ENCODE results near the gene FCHO2.
"Not testable (repeated sequence)": the region's sequence is repeated elsewhere in the genome, so short reads cannot be mapped to it uniquely, and the experiment has no call there.

The FCHO2 gene

GRCh38 chr5:72922422-72922821 is 33.4 kb upstream of the FCHO2 start:
- DNase-seq (ENCODE audit: extremely low read depth, low read depth): no peak
- H3K4me3 ChIP-seq (replicated peaks; ENCODE audit: low read depth, low read length): no peak overlapping the region
- no peak for TF ChIP-seq CTCF (IDR thresholded peaks at IDR 0.05; ENCODE audit: low read depth, low read length, missing control alignments)

GRCh38 chr5:72925336-72926010 is 30.4 kb upstream of the FCHO2 start:
- DNase-seq (ENCODE audit: extremely low read depth, low read depth): no peak
- TF ChIP-seq CTCF (IDR thresholded peaks at IDR 0.05; ENCODE audit: low read depth, low read length, missing control alignments): no peak
- H3K4me3 ChIP-seq (replicated peaks; ENCODE audit: low read depth, low read length): no peak overlapping the region

GRCh38 chr5:72932686-72933085 is 23.2 kb upstream of the FCHO2 start:
- H3K4me3 ChIP-seq (replicated peaks; ENCODE audit: low read depth, low read length); DNase-seq (ENCODE audit: extremely low read depth, low read depth): not testable (repeated sequence)

- H3K4me3 ChIP-seq (replicated peaks; ENCODE audit: low read depth, low read length); DNase-seq (ENCODE audit: extremely low read depth, low read depth): not testable (repeated sequence)
Measured at GRCh38 chr5:72934953-72935725, 20.7 kb upstream of the FCHO2 start.

GRCh38 chr5:72936893-72937292 is 18.9 kb upstream of the FCHO2 start:
- no peak overlapping the region for H3K4me3 ChIP-seq (replicated peaks; ENCODE audit: low read depth, low read length)
- TF ChIP-seq CTCF (IDR thresholded peaks at IDR 0.05; ENCODE audit: low read depth, low read length, missing control alignments): no peak
- no peak for DNase-seq (ENCODE audit: extremely low read depth, low read depth)

GRCh38 chr5:72937517-72938061 is 18.3 kb upstream of the FCHO2 start:
- TF ChIP-seq CTCF (IDR thresholded peaks at IDR 0.05; ENCODE audit: low read depth, low read length, missing control alignments): no peak
- DNase-seq (ENCODE audit: extremely low read depth, low read depth): no peak
- H3K4me3 ChIP-seq (replicated peaks; ENCODE audit: low read depth, low read length): no peak overlapping the region

- TF ChIP-seq CTCF (IDR thresholded peaks at IDR 0.05; ENCODE audit: low read depth, low read length, missing control alignments): no peak
- no peak for DNase-seq (ENCODE audit: extremely low read depth, low read depth)
- H3K4me3 ChIP-seq (replicated peaks; ENCODE audit: low read depth, low read length): no peak overlapping the region
Measured at GRCh38 chr5:72938206-72938605, 17.6 kb upstream of the FCHO2 start.

All from HFF-Myc (cell line).